ENCODE measurements around the gene SESN1.

- TF ChIP-seq, protein P1, sequence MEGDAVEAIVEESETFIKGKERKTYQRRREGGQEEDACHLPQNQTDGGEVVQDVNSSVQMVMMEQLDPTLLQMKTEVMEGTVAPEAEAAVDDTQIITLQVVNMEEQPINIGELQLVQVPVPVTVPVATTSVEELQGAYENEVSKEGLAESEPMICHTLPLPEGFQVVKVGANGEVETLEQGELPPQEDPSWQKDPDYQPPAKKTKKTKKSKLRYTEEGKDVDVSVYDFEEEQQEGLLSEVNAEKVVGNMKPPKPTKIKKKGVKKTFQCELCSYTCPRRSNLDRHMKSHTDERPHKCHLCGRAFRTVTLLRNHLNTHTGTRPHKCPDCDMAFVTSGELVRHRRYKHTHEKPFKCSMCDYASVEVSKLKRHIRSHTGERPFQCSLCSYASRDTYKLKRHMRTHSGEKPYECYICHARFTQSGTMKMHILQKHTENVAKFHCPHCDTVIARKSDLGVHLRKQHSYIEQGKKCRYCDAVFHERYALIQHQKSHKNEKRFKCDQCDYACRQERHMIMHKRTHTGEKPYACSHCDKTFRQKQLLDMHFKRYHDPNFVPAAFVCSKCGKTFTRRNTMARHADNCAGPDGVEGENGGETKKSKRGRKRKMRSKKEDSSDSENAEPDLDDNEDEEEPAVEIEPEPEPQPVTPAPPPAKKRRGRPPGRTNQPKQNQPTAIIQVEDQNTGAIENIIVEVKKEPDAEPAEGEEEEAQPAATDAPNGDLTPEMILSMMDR (IDR thresholded peaks at IDR 0.05; ENCODE audit: low read length): no peak
- no peak for TF ChIP-seq EZH2phosphoT487 (IDR thresholded peaks at IDR 0.05; ENCODE audit: low read length)
- TF ChIP-seq EZH2 (optimal IDR thresholded peaks at IDR 0.05; ENCODE audit: low read depth, low read length): no peak
These were observed 124.9 kb downstream of the SESN1 start for GRCh38 chr6:108969776-108970175.
